H9 (cell line): ENCODE measurements around the gene PTPA. TPM values are rescaled to one million over a fixed set of nuclear protein-coding genes. Genes with fewer than 3 reads are reported as not detected.

Source experiments
- DNase-seq: peaks from one replicate; pipeline ENCODE4 v3.0.0-alpha.2; 2017
- H2AFZ ChIP-seq: one replicate; pipeline ENCODE4 v1.6.1; 2013; ENCODE audit warnings: mild to moderate bottlenecking, low read length, control low read depth, moderate library complexity
- H2AK5ac ChIP-seq: 2 replicates; pipeline ENCODE4 v1.6.1; 2013; ENCODE audit warnings: low read length, control low read depth, mixed read lengths; ENCODE audit not compliant: insufficient read length
- H2BK120ac ChIP-seq: one replicate; pipeline ENCODE4 v1.6.1; 2013; ENCODE audit warnings: low read depth, mild to moderate bottlenecking, low read length, control low read depth, inconsistent platforms; ENCODE audit not compliant: poor library complexity, severe bottlenecking
- H2BK12ac ChIP-seq: 2 replicates; pipeline ENCODE4 v1.6.1; 2013; ENCODE audit warnings: low read length, control low read depth, mixed read lengths, low read depth; ENCODE audit not compliant: insufficient read length
- H2BK15ac ChIP-seq: 2 replicates; pipeline ENCODE4 v1.6.1; 2013; ENCODE audit warnings: low read depth, low read length, control low read depth
- H2BK20ac ChIP-seq: one replicate; pipeline ENCODE4 v1.6.1; 2013; ENCODE audit warnings: low read depth, mild to moderate bottlenecking, low read length, control low read depth, inconsistent platforms; ENCODE audit not compliant: poor library complexity, severe bottlenecking
- H2BK5ac ChIP-seq: 2 replicates; pipeline ENCODE4 v1.6.1; 2013; ENCODE audit warnings: low read length, control low read depth, mixed read lengths; ENCODE audit not compliant: insufficient read length
- H3K14ac ChIP-seq: 2 replicates; pipeline ENCODE4 v1.6.1; 2013; ENCODE audit warnings: low read length, control low read depth; ENCODE audit not compliant: insufficient read depth
- H3K18ac ChIP-seq: 2 replicates; pipeline ENCODE4 v1.6.1; 2013; ENCODE audit warnings: low read depth, mild to moderate bottlenecking, mixed read lengths, low read length, control low read depth; ENCODE audit not compliant: insufficient read length
- H3K23ac ChIP-seq: 2 replicates; pipeline ENCODE4 v1.6.1; 2013; ENCODE audit warnings: low read length, control low read depth, mixed read lengths, low read depth; ENCODE audit not compliant: insufficient read length
- H3K23me2 ChIP-seq: 2 replicates; pipeline ENCODE4 v1.6.1; 2013; ENCODE audit warnings: low read depth, mild to moderate bottlenecking, mixed read lengths, low read length, control low read depth; ENCODE audit not compliant: insufficient read length, poor library complexity, severe bottlenecking
- H3K27ac ChIP-seq: 2 replicates; pipeline ENCODE4 v1.5.1; 2013; ENCODE audit warnings: low read length, control low read depth, mixed read lengths, low read depth; ENCODE audit not compliant: insufficient read length
- H3K27me3 ChIP-seq: 2 replicates; pipeline ENCODE4 v1.6.1; 2013; ENCODE audit warnings: low read length, control low read depth, inconsistent platforms; ENCODE audit not compliant: insufficient read depth
- H3K4ac ChIP-seq: 2 replicates; pipeline ENCODE4 v1.6.1; 2013; ENCODE audit warnings: low read depth, mild to moderate bottlenecking, control low read depth, inconsistent platforms, low read length, moderate library complexity
- H3K4me1 ChIP-seq: 2 replicates; pipeline ENCODE4 v1.6.1; 2013; ENCODE audit warnings: low read length, control low read depth, inconsistent platforms; ENCODE audit not compliant: insufficient read depth
- H3K4me2 ChIP-seq: 2 replicates; pipeline ENCODE4 v1.6.1; 2013; ENCODE audit warnings: low read length, control low read depth, mixed read lengths; ENCODE audit not compliant: insufficient read length, insufficient read depth
- H3K56ac ChIP-seq: 2 replicates; pipeline ENCODE4 v1.6.1; 2013; ENCODE audit warnings: low read depth, mild to moderate bottlenecking, mixed read lengths, low read length, control low read depth; ENCODE audit not compliant: insufficient read length
- H3K79me1 ChIP-seq: 2 replicates; pipeline ENCODE4 v1.6.1; 2013; ENCODE audit warnings: low read depth, mild to moderate bottlenecking, moderate library complexity, low read length, control low read depth, inconsistent platforms; ENCODE audit not compliant: insufficient read depth, poor library complexity, severe bottlenecking
- H3K79me2 ChIP-seq: 2 replicates; pipeline ENCODE4 v1.6.1; 2013; ENCODE audit warnings: low read length, control low read depth, inconsistent platforms; ENCODE audit not compliant: insufficient read depth
- H3K9ac ChIP-seq: 2 replicates; pipeline ENCODE4 v1.6.1; 2013; ENCODE audit warnings: low read length, control low read depth, mixed read lengths; ENCODE audit not compliant: insufficient read length; ENCODE audit errors: extremely low read depth
- H3K9me3 ChIP-seq: one replicate; pipeline ENCODE4 v1.6.1; 2013; ENCODE audit warnings: low read depth, low read length, inconsistent platforms; ENCODE audit not compliant: control insufficient read depth
- H3T11ph ChIP-seq: one replicate; pipeline ENCODE4 v1.6.1; 2013; ENCODE audit warnings: mild to moderate bottlenecking, low read length, control low read depth, inconsistent platforms
- H4K20me1 ChIP-seq: one replicate; pipeline ENCODE4 v1.6.1; 2013; ENCODE audit not compliant: control insufficient read depth, insufficient read length, insufficient read depth
- H4K5ac ChIP-seq: 2 replicates; pipeline ENCODE4 v1.6.1; 2013; ENCODE audit warnings: low read depth, mild to moderate bottlenecking, mixed read lengths, low read length, control low read depth; ENCODE audit not compliant: insufficient read length
- H4K8ac ChIP-seq: replicated peaks from 2 replicates; pipeline ENCODE4 v1.6.1; 2013; ENCODE audit warnings: low read length, control low read depth, mixed read lengths, low read depth; ENCODE audit not compliant: insufficient read length
- H4K91ac ChIP-seq: 2 replicates; pipeline ENCODE4 v1.6.1; 2013; ENCODE audit warnings: low read depth, mild to moderate bottlenecking, moderate library complexity, mixed read lengths, low read length, control low read depth; ENCODE audit not compliant: insufficient read length
- H3K27ac Mint-ChIP-seq, 3 experiments: 2 replicates in 2 of 3; 3 replicates in 1 of 3; pipeline ENCODE4 v1.8.0; 2020 to 2021; ENCODE audit warnings: mixed read lengths in 3 of 3, mild to moderate bottlenecking in 1 of 3, moderate library complexity in 1 of 3
- H3K27me3 Mint-ChIP-seq: 2 replicates; pipeline ENCODE4 v1.8.0; 2021; ENCODE audit warnings: low read depth, mild to moderate bottlenecking, moderate library complexity, mixed read lengths
- H3K36me3 Mint-ChIP-seq, 3 experiments: 2 replicates in 2 of 3; 3 replicates in 1 of 3; pipeline ENCODE4 v1.8.0; 2020 to 2021; ENCODE audit warnings: low read depth in 3 of 3, mixed read lengths in 3 of 3; ENCODE audit not compliant: insufficient read depth in 1 of 3
- H3K4me1 Mint-ChIP-seq, 2 experiments: 2 replicates each; pipeline ENCODE4 v1.8.0; 2020; ENCODE audit warnings: mixed read lengths in 2 of 2
- H3K4me3 Mint-ChIP-seq, 2 experiments: 2 replicates in 1 of 2; 3 replicates in 1 of 2; pipeline ENCODE4 v1.8.0; 2020 to 2021; ENCODE audit warnings: mild to moderate bottlenecking in 2 of 2, mixed read lengths in 2 of 2, moderate library complexity in 1 of 2
- H3K9me3 Mint-ChIP-seq, 2 experiments: 2 replicates in 1 of 2; 3 replicates in 1 of 2; pipeline ENCODE4 v1.8.0; 2020; ENCODE audit warnings: mild to moderate bottlenecking in 2 of 2, mixed read lengths in 2 of 2, moderate library complexity in 1 of 2
- whole genome bisulfite sequencing: extraction: QIAGEN DNeasy Blood & Tissue Kit; methylation state at CpG from one replicate; pipeline ENCODE4 v1.1.7; 2013; ENCODE audit warnings: missing lambda C conversion rate, low lambda C conversion rate, mixed read lengths; ENCODE audit not compliant: insufficient read length; ENCODE audit errors: extremely low coverage; 5-methylcytosine and 5-hydroxymethylcytosine counted together
- total RNA-seq: library from RNA; stranded (reverse); gene quantifications from 2 replicates; pipeline ENCODE4 v1.2.1, GENCODE V29; 2021
- TF ChIP-seq, protein P1 (sequence below): fragments of 200-600 bp; sonication (generic); conservative IDR thresholded peaks from 3 replicates; pipeline ENCODE4 v1.8.0; 2021; ENCODE audit warnings: antibody characterized with exemption, mild to moderate bottlenecking

The PTPA gene
- total RNA-seq, 1 experiment from 2014 or later: 145 TPM

DNA sequence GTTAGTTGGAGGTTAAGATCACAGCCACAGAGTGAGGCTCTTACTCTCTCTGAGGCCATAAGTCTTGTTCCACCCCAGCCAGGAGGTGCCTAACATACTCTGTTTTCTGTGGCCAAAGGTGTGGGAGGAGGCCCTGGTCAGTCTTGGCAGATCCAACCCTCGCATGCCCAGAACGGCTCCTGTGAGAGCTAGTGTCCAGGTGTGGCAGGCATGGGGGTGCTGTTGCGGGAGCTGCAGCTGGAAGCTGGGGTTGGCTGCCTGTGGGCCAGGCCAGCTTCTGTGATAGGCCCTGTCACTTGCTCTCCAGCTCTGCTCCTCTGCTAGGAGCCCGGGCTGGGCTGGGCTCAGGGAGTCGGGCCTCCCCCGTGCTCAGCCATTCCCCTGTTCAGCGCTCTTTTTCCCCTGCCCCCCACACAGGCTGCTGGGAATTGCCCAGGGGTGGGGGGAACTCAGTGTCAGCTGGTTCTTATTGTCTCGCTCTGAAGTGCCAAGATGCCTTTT lies 35.3 kb downstream of the PTPA start:
- no peaks in the 10 kb centered on the region for H3K23me2 ChIP-seq
- H3K27ac ChIP-seq: no peak overlapping the region
- H3K27me3 Mint-ChIP-seq: no peaks in the 10 kb centered on the region
- H3K18ac ChIP-seq: peak overlapping the region; percentile 59
- H4K5ac ChIP-seq: no peak overlapping the region
- H3K4ac ChIP-seq: no peak overlapping the region
- no peak overlapping the region for H3K4me3 Mint-ChIP-seq
- H4K8ac ChIP-seq: no peak overlapping the region
- H3K9me3 Mint-ChIP-seq: no peaks in the 10 kb centered on the region
- H3K36me3 Mint-ChIP-seq: peaks cover 16 to 49% (median 34%) of the 10 kb centered on the region in 3 experiments; a peak in 6 of 7 replicates
- H2BK20ac ChIP-seq: no peak overlapping the region
- H2AK5ac ChIP-seq: no peak overlapping the region
- no peak overlapping the region for H3K23ac ChIP-seq
- H3K56ac ChIP-seq: no peak overlapping the region
- no peak overlapping the region for H2BK120ac ChIP-seq
- no peak overlapping the region for H4K91ac ChIP-seq
- peaks cover 30 to 49% of the 10 kb centered on the region in 2 experiments for H3K4me1 Mint-ChIP-seq
- H2BK12ac ChIP-seq: no peak overlapping the region
- no peak overlapping the region for H3K4me2 ChIP-seq
- H3K9ac ChIP-seq: no peak overlapping the region
- H3K4me1 ChIP-seq: peaks cover 11% of the 10 kb centered on the region; the same call in 1 of the 2 replicates
- no peak overlapping the region for H2AFZ ChIP-seq
- H3T11ph ChIP-seq: no peak overlapping the region
- no peaks in the 10 kb centered on the region for H3K9me3 ChIP-seq
- H3K27ac Mint-ChIP-seq: peak overlapping the region; percentile 62 to 90 (median 90); a peak in 5 of 7 replicates
- WGBS: no CpG with 5 or more reads among the region's 8 CpGs
- no peak overlapping the region for H2BK15ac ChIP-seq
- H2BK5ac ChIP-seq: no peak overlapping the region
- no peaks in the 10 kb centered on the region for H3K27me3 ChIP-seq
- no peak for DNase-seq
- no peaks in the 10 kb centered on the region for H4K20me1 ChIP-seq
- TF ChIP-seq, protein P1, sequence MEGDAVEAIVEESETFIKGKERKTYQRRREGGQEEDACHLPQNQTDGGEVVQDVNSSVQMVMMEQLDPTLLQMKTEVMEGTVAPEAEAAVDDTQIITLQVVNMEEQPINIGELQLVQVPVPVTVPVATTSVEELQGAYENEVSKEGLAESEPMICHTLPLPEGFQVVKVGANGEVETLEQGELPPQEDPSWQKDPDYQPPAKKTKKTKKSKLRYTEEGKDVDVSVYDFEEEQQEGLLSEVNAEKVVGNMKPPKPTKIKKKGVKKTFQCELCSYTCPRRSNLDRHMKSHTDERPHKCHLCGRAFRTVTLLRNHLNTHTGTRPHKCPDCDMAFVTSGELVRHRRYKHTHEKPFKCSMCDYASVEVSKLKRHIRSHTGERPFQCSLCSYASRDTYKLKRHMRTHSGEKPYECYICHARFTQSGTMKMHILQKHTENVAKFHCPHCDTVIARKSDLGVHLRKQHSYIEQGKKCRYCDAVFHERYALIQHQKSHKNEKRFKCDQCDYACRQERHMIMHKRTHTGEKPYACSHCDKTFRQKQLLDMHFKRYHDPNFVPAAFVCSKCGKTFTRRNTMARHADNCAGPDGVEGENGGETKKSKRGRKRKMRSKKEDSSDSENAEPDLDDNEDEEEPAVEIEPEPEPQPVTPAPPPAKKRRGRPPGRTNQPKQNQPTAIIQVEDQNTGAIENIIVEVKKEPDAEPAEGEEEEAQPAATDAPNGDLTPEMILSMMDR: no peak
- peak overlapping the region; percentile 61 for H3K14ac ChIP-seq
- no peaks in the 10 kb centered on the region for H3K79me2 ChIP-seq
- no peaks in the 10 kb centered on the region for H3K79me1 ChIP-seq
